SK-MEL-5 (cell line): Measurements from ENCODE around the gene CCDC9B. TPM values are rescaled to one million over a fixed set of nuclear protein-coding genes. Genes with fewer than 3 reads are reported as not detected.

Experiments
- DNase-seq: peaks from one replicate; pipeline ENCODE4 v3.0.0-alpha.2; 2016; ENCODE audit warnings: low read depth, low spot score
- in situ Hi-C: cut with HindIII; loops from 2 replicates; pipeline ENCODE4 v1.10.0; 2016; ENCODE audit warnings: low sequenced_read_pairs, high pct_unique_total_duplicates, low pct_unique_long_range_greater_than_20kb
- total RNA-seq: library from RNA; depleted of rRNA; stranded (reverse); fragments of >200 nt; shearing (Covaris generic); gene quantifications from 2 replicates; pipeline ENCODE4 v1.2.3, GENCODE V29; 2014

CCDC9B gene
- total RNA-seq, 1 experiment from 2014 or later = 5.5 TPM

GRCh38 chr15:40348474-40348870 lies 7.7 kb upstream of the CCDC9B start:
- no peak for DNase-seq
- in situ Hi-C loops = no loop called here

GRCh38 chr15:40347559-40348473 lies 7.1 kb upstream of the CCDC9B start:
- in situ Hi-C loops = no loop called here
- DNase-seq = no peak

- in situ Hi-C loops = no loop called here
- DNase-seq = no peak
Measured at GRCh38 chr15:40346579-40347558, 6.1 kb upstream of the CCDC9B start.

- in situ Hi-C loops = no loop called here
- no peak for DNase-seq
Measured at GRCh38 chr15:40345867-40346578, 5.3 kb upstream of the CCDC9B start.

GRCh38 chr15:40345225-40345866 lies 4.6 kb upstream of the CCDC9B start:
- no peak for DNase-seq
- in situ Hi-C loops = no loop called here

GRCh38 chr15:40344631-40345120 lies 3.9 kb upstream of the CCDC9B start:
- in situ Hi-C loops = no loop called here
- DNase-seq = peak; percentile 67

GRCh38 chr15:40344217-40344616 lies 3.5 kb upstream of the CCDC9B start:
- DNase-seq = no peak
- in situ Hi-C loops = no loop called here

- in situ Hi-C loops = no loop called here
- no peak for DNase-seq
Measured at GRCh38 chr15:40343512-40343911, 2.8 kb upstream of the CCDC9B start.

- in situ Hi-C loops = no loop called here
- DNase-seq = no peak
Measured at GRCh38 chr15:40342416-40343320, 1.9 kb upstream of the CCDC9B start.

- DNase-seq = peak; percentile 34
- in situ Hi-C loops = no loop called here
Measured at GRCh38 chr15:40340038-40340739, 550 bp downstream of the CCDC9B start.

GRCh38 chr15:40339621-40339945 lies 1.2 kb downstream of the CCDC9B start:
- in situ Hi-C loops = no loop called here

GRCh38 chr15:40338921-40339620 lies 1.7 kb downstream of the CCDC9B start:
- peak; percentile 65 for DNase-seq

More at GRCh38 chr15:40339621-40339945, 1.2 kb downstream of the CCDC9B start:
- peak; percentile 21 for DNase-seq

GRCh38 chr15:40338041-40338657 lies 2.6 kb downstream of the CCDC9B start:
- in situ Hi-C loops = no loop called here
- peak; percentile 75 for DNase-seq

More at GRCh38 chr15:40338921-40339620, 1.7 kb downstream of the CCDC9B start:
- in situ Hi-C loops = no loop called here

GRCh38 chr15:40337597-40337996 lies 3.1 kb downstream of the CCDC9B start:
- in situ Hi-C loops = no loop called here
- DNase-seq = no peak

GRCh38 chr15:40336744-40337122 lies 4.0 kb downstream of the CCDC9B start:
- in situ Hi-C loops = no loop called here
- no peak for DNase-seq
